Left ventricle myocardium inferior (tissue), 1 donor: ENCODE measurements around the gene C1orf53. TPM values are rescaled to one million over a fixed set of nuclear protein-coding genes. Genes with fewer than 3 reads are reported as not detected.
"Not testable (repeated sequence)": the region's sequence is repeated elsewhere in the genome, so short reads cannot be mapped to it uniquely, and the experiment has no call there.

Experiments
- DNase-seq: peaks from one replicate; pipeline ENCODE4 v3.0.0-alpha.2; 2020
- H3K27ac ChIP-seq: fragments of 200-600 bp; replicated peaks from 2 replicates; pipeline ENCODE4 v1.8.0; 2021
- H3K27me3 ChIP-seq: fragments of 200-600 bp; 2 replicates; pipeline ENCODE4 v1.8.0; 2021; ENCODE audit warnings: low read depth
- H3K36me3 ChIP-seq: fragments of 200-600 bp; 2 replicates; pipeline ENCODE4 v1.8.0; 2021
- H3K4me1 ChIP-seq: fragments of 200-600 bp; 2 replicates; pipeline ENCODE4 v1.8.0; 2021
- H3K4me3 ChIP-seq: fragments of 200-600 bp; 2 replicates; pipeline ENCODE4 v1.8.0; 2021; ENCODE audit warnings: mild to moderate bottlenecking, moderate library complexity
- H3K9me3 ChIP-seq: fragments of 200-600 bp; replicated peaks from 2 replicates; pipeline ENCODE4 v1.8.0; 2021
- intact Hi-C: fragments of 100-400 bp; cut with micrococcal nuclease; formaldehyde crosslinking; loops from one replicate; pipeline ENCODE4 v1.11.0; 2022
- total RNA-seq: library from RNA; stranded (reverse); fragmentation: NEBNext Ultra II Directional; extraction: Animal tissue kit (Norgen Biotek cat#: 25700); gene quantifications from one replicate; pipeline ENCODE4 v1.2.1, GENCODE V29; 2021
- TF ChIP-seq, protein P1 (sequence below): fragments of 200-600 bp; IDR thresholded peaks from 2 replicates; pipeline ENCODE4 v1.8.0; 2021; ENCODE audit warnings: antibody characterized with exemption, mild to moderate bottlenecking, borderline replicate concordance
- donor health status: DM: no; HTN: yes; CAD: no; lungs with severe emphysema.

The C1orf53 gene
- total RNA-seq, 1 donor from 2014 or later = 7.8 TPM

DNA sequence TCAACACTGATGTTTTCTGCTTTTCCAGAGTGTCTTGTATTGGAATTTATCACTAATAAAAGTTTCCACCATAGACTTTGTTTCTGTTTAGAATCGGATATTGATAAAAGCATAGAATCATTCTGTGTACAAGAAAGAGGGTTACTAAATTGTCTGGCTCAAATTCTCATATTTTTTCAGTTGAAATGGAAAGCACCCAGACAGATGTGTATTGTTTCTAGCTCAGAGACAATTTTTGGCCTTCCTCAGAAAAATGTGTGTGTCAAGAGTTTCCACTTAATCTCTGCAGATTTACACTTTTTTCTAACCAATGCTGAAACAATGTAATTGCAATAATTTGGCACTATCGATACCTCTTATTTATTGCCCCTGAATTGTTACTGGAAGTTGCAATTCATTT is 35.0 kb downstream of the C1orf53 start:
- H3K27ac ChIP-seq = no peak overlapping the region
- no peak for DNase-seq
- TF ChIP-seq, protein P1, sequence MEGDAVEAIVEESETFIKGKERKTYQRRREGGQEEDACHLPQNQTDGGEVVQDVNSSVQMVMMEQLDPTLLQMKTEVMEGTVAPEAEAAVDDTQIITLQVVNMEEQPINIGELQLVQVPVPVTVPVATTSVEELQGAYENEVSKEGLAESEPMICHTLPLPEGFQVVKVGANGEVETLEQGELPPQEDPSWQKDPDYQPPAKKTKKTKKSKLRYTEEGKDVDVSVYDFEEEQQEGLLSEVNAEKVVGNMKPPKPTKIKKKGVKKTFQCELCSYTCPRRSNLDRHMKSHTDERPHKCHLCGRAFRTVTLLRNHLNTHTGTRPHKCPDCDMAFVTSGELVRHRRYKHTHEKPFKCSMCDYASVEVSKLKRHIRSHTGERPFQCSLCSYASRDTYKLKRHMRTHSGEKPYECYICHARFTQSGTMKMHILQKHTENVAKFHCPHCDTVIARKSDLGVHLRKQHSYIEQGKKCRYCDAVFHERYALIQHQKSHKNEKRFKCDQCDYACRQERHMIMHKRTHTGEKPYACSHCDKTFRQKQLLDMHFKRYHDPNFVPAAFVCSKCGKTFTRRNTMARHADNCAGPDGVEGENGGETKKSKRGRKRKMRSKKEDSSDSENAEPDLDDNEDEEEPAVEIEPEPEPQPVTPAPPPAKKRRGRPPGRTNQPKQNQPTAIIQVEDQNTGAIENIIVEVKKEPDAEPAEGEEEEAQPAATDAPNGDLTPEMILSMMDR = no peak
- H3K36me3 ChIP-seq = no peaks in the 10 kb centered on the region
- no peak overlapping the region for H3K4me3 ChIP-seq
- no peaks in the 10 kb centered on the region for H3K9me3 ChIP-seq
- intact Hi-C loops = no loop called here
- H3K27me3 ChIP-seq = peaks cover 56% of the 10 kb centered on the region
- H3K4me1 ChIP-seq = no peaks in the 10 kb centered on the region

DNA sequence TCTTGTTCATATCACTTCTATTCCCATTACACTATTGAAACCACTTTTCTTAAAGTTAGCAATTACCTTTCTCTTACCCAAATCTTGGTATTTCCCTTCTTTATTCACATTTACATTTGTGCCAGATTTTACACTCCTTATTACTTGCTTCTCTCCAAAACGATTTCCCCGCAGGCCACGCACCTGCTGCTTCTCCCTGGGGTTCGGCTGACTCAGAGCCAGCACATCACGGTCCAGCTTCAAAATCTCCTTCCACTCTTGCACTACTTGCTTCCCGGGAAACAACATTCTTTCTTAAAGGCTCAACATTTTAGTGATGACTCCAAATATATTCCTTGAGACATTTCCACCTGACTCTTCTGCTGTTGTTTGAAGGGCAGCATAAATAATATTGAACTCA is 35.5 kb downstream of the C1orf53 start:
- H3K27ac ChIP-seq = no peak overlapping the region
- intact Hi-C loops = no loop called here
- H3K27me3 ChIP-seq = peaks cover 54% of the 10 kb centered on the region

DNA sequence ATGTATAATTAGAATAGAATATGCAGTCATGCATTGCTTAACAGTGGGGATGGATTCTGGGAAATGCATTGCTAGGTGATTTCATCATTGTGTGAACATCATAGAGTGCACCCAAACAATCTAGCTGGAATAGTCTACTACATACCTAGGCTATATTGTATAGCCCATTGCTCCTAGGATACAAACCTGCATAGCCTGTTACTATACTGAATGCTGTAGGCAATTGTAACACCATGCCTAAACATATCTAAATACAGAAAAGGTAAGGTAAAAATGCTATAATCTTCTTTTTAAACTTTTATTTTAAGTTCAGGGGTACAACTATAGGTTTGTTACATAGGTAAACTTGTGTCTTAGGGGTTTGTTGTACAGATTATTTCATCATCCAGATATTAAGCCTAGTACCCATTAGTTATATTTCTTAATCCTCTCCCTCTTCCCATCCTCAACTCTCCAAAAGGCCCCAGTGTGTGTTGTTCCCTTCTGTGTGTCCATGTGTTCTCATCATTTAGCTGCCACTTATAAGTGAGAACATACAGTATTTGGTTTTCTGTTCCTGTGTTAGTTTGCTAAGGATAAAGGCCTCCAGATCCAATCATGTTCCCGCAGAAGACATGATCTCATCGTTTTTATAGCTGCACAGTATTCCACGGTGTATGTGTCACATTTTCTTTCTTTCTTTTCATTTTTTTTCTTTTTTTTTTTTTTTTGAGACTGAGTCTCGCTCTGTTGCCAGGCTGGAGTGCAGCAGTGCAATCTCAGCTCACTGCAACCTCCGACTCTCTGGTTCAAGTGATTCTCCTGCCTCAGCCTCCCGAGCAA is 36.9 kb downstream of the C1orf53 start:
- H3K4me1 ChIP-seq, H3K9me3 ChIP-seq, H3K27ac ChIP-seq, DNase-seq, intact Hi-C loops, H3K36me3 ChIP-seq, H3K4me3 ChIP-seq: not testable (repeated sequence)
- peaks cover 43% of the 10 kb centered on the region for H3K27me3 ChIP-seq

More for the DNA sequence above, 35.5 kb downstream of the C1orf53 start:
- TF ChIP-seq, protein P1 = no peak
- Histone ChIP-seq H3K4me1 (no peaks in the 10 kb centered on the region), H3K9me3 (no peaks in the 10 kb centered on the region), H3K36me3 (no peaks in the 10 kb centered on the region), H3K4me3 (no peak overlapping the region)
- no peak for DNase-seq

DNA sequence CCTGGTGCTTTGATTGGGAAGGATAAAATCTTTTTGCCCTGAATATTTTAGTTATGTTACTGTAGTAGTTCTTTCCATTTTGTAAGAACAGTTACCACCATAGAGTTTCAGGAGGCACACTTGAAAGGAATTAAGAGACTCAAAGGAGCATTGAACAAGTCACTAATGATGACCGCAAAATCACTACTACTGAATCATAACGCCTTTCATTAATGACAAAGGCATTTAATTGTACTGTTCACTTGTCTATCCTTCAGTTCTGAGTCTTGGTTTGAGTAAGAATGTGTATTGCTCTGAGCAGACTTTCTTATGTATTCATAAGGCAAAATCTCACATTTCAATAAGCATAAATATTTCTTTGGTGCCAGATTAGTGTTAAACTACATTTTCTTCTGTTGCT is 39.6 kb downstream of the C1orf53 start:
- Histone ChIP-seq H3K4me1 (no peaks in the 10 kb centered on the region), H3K4me3 (no peak overlapping the region), H3K36me3 (no peaks in the 10 kb centered on the region), H3K9me3 (no peaks in the 10 kb centered on the region), H3K27ac (no peak overlapping the region), H3K27me3 (peaks cover 37% of the 10 kb centered on the region)
- no peak for DNase-seq
- intact Hi-C loops = no loop called here
- TF ChIP-seq, protein P1 = no peak

DNA sequence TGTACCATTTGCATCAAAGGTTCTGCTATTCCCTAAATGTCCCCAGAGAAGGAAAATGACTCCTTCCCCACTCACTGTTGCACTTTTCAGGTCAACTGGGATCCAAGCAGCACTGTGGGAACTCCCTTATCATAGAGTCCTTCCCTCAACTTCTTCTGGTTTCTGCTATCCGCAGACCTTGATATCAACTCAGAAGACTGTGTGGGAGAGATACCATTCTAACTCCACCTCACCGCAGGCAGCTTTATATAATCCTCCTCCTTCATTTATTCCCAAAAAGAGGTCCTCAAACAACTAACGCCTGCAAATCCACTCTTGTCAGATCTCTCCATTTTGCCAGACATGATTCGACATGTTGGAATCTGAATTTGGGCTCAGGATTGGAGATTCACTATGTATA is 42.1 kb downstream of the C1orf53 start:
- peaks cover 25% of the 10 kb centered on the region for H3K27me3 ChIP-seq
- intact Hi-C loops = no loop called here
- H3K9me3 ChIP-seq = no peaks in the 10 kb centered on the region
- TF ChIP-seq, protein P1 = no peak
- no peaks in the 10 kb centered on the region for H3K4me1 ChIP-seq
- H3K4me3 ChIP-seq = no peak overlapping the region
- DNase-seq = no peak
- H3K36me3 ChIP-seq = no peaks in the 10 kb centered on the region
- H3K27ac ChIP-seq = no peak overlapping the region
